ENCODE data around the gene JPT2.
A peak's percentile ranks its signal among the peaks of the same experiment; 100 is the strongest.

JPT2 gene

GRCh38 chr16:1727651-1728624 is 49.9 kb downstream of the JPT2 start:
- no peak for DNase-seq

DNA sequence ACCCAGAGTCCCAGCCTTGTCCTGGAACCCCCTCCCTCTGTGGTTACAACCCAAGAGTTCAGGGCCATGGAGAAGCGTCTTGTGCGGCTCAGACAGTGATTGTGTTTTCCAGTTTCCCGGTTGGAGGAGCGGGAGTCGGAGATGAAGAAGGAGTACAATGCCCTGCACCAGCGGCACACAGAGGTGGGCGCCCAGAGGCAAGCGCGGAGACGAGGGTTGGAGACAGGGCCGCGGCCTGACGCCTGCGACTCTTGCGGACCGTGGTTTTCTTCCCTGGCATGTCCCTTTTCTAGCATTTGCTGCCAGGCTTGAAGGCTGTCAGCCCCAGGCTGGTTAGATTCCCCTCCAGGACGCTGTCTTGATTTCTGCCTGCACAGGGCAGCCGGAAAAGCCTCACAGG is 50.9 kb downstream of the JPT2 start:
- DNase-seq, result no peak

DNA sequence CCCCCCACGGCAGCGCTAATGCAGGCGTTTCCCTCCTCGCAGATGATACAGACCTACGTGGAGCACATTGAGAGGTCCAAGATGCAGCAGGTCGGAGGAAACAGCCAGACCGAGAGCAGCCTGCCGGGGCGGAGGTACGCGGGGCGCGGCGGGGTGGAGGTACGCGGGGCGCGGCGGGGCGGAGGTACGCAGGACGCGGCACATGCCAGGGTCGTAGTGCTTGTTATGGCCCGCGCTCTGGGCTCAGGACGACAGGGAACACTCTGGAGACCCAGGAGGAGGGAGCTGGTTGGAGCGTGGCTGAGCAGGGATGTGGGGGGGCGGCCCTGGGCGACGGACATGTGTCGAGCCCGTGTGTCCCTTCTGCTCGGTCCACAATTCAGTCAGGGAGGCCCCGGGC is 51.4 kb downstream of the JPT2 start:
- no peak for DNase-seq

DNA sequence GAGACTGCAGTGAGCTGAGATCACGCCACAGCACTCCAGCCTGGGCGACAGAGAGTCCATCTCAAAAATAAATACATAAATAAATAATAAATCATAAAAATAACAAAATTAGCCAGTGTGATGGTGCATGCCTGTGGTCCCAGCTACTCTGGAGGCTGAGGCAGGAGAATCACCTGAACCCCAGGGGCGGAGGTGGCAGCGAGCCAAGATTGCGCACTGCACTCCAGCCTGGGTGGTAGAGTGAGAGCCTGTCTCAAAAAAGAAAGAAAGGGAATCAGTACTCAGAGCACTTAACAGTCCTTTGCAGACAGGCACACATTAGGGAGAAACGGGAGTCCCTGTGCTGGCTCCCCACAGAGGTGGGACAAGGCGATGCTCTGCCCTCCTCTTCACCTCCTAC is 53.0 kb downstream of the JPT2 start:
- no peak for DNase-seq

DNA sequence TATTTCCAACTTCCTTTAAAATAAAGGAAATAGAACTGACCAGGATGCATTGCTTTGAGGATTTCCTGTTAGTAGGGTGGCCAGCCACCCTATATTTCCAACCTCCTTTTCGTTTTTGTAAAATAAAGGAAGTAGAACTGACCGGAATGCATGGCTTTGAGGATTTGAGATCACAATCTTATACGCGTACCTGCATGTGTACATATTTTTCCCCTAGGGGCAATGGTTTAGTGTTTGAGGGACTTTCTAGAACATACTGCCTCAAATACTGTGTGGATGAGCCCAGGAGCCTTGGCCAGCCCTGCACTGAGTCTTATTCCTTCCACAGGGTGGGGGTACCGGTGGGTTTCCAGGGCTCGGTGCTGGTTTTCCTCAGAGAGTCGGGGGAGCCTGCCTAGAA is 53.5 kb downstream of the JPT2 start:
- DNase-seq, result no peak

DNA sequence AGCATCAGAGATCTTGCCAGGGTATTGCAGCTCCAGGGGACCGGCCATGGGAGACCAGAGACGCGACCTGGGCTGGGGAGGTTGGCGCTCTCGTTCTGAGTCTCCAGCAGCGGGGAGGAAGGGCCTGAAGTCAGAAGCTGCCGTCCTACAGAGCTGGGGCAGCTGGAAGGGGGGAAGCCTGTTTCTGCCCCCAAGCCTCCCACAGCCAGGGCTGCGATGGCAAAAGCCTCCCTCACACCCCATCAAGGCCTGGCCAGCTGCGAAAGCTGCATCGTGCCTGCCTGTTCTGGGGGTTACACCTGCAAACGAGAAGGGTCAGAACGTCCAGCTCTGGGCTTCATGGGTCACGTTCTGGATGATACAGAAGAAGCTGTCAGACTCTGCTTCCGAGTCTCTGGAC is 54.0 kb downstream of the JPT2 start:
- no peak for DNase-seq

GRCh38 chr16:1732551-1732987 is 54.5 kb downstream of the JPT2 start:
- peak in 4 of 56 donors; percentile 19 to 35 (median 27) for DNase-seq

DNA sequence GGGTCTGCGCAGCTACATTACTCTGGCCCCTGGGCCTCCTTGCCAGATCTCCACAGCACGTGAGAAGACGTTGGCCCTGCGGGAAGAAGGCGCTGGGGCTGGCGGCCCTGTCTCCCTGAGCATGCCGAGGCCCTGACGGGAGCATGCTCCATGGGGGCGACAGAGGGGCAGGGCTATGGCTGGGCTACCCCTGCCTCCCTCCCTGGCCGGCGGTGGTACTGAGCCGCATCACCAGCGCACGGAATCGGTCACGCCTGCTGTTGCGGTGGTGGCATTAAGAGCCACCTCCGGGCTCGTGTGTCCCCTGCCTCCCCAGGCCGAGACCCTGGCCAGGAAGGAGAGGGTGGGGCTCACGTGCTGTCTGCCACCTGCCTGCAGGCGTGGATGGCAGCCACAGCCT is 56.0 kb downstream of the JPT2 start:
- no peak for DNase-seq

DNA sequence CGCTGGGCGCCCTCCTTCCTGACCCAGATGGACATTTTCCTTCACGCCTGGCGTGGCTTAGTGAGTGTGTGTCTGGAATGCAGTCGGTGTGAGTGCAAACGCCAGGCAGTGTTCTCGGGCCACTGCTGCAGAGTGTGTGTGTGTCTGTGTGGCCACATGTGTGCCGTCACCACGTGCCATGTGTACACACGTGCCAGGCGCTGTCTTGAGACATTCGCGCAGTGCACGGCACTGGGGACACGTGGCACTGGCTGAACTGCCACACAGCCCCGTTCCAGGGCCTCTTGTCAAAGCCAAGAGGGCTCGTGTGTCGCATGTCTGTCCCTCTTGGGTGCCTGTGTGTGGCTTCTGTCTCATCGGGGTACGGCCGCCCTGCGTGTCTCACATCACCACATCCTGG is 56.7 kb downstream of the JPT2 start:
- DNase-seq, result no peak

DNA sequence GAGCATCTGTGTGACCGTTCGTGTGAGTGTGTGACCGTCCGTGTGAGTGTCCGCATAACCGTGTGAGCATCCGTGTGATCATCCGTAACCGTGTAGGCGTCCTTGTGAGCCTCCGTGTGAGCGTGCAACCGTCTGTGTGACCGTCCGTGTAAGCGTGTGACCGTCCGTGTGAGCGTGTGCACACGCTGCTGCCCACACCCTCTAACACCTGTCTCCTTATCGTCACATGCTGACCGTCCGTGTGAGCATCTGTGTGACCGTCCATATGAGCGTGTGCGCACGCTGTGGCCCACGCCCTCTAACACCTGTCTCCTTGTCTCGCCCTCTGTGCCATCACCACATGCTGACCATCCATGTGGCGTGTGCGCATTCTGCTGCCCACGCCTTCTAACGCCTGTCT is 62.2 kb downstream of the JPT2 start:
- DNase-seq, result no peak

- no peak for DNase-seq
These were observed 62.9 kb downstream of the JPT2 start for GRCh38 chr16:1740781-1741490.

GRCh38 chr16:1741553-1742165 is 63.6 kb downstream of the JPT2 start:
- DNase-seq, result peak in 1 of 56 donors; percentile 17

DNA sequence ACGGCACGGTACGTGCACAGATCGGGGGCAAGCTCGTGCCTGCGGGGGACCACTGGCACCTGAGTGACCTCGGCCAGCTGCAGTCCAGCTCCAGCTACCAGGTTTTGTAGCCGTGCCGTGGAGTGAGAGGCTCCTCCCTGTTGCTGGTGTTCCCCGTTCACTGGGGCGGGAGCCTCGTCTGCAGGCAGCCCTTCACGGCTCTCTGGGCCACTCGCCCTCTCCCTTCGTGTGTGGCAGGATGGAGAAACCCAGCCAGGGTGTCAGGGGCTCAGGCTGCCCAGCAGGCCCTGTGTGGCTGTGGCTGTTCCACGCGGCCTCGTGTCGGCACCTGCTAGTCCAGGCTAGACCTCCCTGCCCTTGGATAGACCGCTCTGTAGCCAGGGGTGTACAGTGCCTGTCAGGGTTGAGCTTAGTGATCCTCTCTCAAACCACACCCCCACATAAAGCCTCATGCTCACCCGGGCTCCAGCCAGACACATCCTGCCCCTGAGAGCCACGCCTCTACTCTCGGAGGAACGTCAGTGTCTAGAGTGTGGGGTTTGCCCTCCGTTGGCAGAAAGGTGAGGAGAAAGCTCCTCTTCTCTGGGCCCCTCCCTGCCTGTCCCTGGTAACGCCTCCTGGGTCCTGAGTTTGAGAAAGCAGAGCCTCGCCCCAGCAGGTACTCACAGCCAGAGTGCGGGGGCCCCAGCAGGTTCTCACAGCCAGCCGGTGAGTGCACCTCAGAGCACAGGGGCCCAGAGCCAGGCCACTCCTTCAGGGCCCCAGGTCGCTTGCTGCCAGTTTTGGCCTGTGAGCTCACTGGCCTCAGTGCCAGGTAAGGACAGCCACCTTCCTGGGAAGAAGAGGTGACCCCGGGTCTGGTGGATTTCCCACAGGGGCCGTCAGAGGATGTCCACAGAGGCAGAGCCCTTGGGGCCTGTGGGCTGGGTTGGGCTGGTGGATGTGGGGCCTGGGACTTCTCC is 65.6 kb downstream of the JPT2 start:
- DNase-seq, result no peak

- DNase-seq, result no peak
These were observed 66.3 kb downstream of the JPT2 start for GRCh38 chr16:1744338-1744840.

- DNase-seq, result no peak
These were observed 67.3 kb downstream of the JPT2 start for GRCh38 chr16:1745181-1745899.

GRCh38 chr16:1745900-1746692 is 68.0 kb downstream of the JPT2 start:
- DNase-seq, result no peak

- DNase-seq, result no peak
These were observed 68.7 kb downstream of the JPT2 start for GRCh38 chr16:1746693-1747195.

DNA sequence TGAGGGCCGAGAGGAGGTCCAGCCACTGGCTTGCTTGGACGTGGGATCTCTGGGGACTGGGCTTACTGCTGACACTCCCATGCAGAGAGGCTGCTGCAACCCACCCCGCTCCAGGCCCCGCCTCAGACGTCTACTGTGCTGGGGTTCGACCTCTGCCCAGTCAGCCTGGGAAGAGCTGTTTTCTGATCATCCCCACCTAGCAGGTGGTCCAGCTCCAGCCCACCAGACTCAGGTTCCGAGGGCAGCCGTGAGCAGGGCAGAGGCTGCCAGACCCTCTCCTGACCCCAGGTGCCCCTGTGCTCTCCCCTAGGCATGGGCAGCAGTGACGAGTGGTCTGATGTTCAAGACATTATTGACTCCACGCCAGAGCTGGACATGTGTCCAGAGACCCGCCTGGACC is 69.9 kb downstream of the JPT2 start:
- DNase-seq, result no peak
